Sigmoid colon (tissue), 7 donors: ENCODE results near the gene GPRC5D. TPM values are rescaled to one million over a fixed set of nuclear protein-coding genes. Genes with fewer than 3 reads are reported as not detected.
A peak's percentile ranks its signal among the peaks of the same experiment; 100 is the strongest.

ENCODE experiments used
- DNase-seq: peaks from one replicate; pipeline ENCODE4 v3.0.0-alpha.2; 2019
- H3K27ac ChIP-seq, 4 donors: fragments of 200-600 bp; sonication (generic); one replicate each; pipeline ENCODE4 v1.5.1; 2016 to 2019; ENCODE audit warnings: mild to moderate bottlenecking in 1 of 4
- H3K27me3 ChIP-seq, 3 donors: fragments of 200-600 bp; sonication (generic); one replicate each; pipeline ENCODE4 v1.5.1; 2019; ENCODE audit warnings: mild to moderate bottlenecking in 1 of 3
- H3K36me3 ChIP-seq, 4 donors: fragments of 200-600 bp; sonication (generic); one replicate each; pipeline ENCODE4 v1.5.1; 2016 to 2019
- H3K4me1 ChIP-seq, 4 donors: fragments of 200-600 bp; sonication (generic); one replicate each; pipeline ENCODE4 v1.5.1; 2017 to 2019
- H3K4me3 ChIP-seq, 4 donors: fragments of 200-600 bp; sonication (generic); one replicate each; pipeline ENCODE4 v1.5.1; 2017 to 2019; ENCODE audit warnings: mild to moderate bottlenecking in 2 of 4, moderate library complexity in 1 of 4
- H3K9me3 ChIP-seq, 4 donors: fragments of 200-600 bp in 3 of 4; sonication (generic) in 3 of 4; one replicate each; pipeline versions ENCODE4 v1.5.1 to v1.6.1; 2013 to 2019
- EP300 ChIP-seq, 4 donors: sonication (generic); formaldehyde crosslinking; IDR thresholded peaks; one replicate each; pipeline ENCODE4 v1.6.1; 2017; ENCODE audit warnings: antibody characterized with exemption in 4 of 4
- POLR2A ChIP-seq, 2 donors: fragments of 450-650 bp; IDR thresholded peaks; one replicate each; pipeline ENCODE4 v1.6.1; 2016; ENCODE audit warnings: antibody characterized with exemption in 2 of 2, mild to moderate bottlenecking in 2 of 2, moderate library complexity in 2 of 2
- POLR2AphosphoS5 ChIP-seq, 4 donors: sonication (generic); formaldehyde crosslinking; IDR thresholded peaks; one replicate each; pipeline ENCODE4 v1.6.1; 2017; ENCODE audit warnings: antibody characterized with exemption in 4 of 4
- WGBS, 2 donors: extraction: QIAGEN DNeasy Blood & Tissue Kit; methylation state at CpG; one replicate each; pipeline ENCODE4 v1.1.7; 2013; 5-methylcytosine and 5-hydroxymethylcytosine counted together
- intact Hi-C: fragments of 100-400 bp; cut with DNase I; formaldehyde crosslinking; loops from one replicate; pipeline ENCODE4 v1.15.1; 2023
- polyA plus RNA-seq, 3 donors: library from polyadenylated mRNA; stranded (reverse); fragments of 200-250 nt; gene quantifications; one replicate each; pipeline ENCODE4 v1.2.3, GENCODE V29; 2013
- small RNA-seq, 3 donors: library from RNA; depleted of rRNA; stranded (forward); fragments of <200 nt; gene quantifications; one replicate each; pipeline ENCODE3, GENCODE V24; 2016
- total RNA-seq, 4 donors: library from RNA; depleted of rRNA; stranded (reverse); fragments of >200 nt; gene quantifications; one replicate each; pipeline ENCODE4 v1.1.0, GENCODE V29; 2016
- TF ChIP-seq, protein P1 (sequence below), 4 experiments: fragments of 450-650 bp in 3 of 4; fragments of 200-600 bp in 1 of 4; IDR thresholded peaks; one replicate each; pipeline ENCODE4 v1.5.1; 2016 to 2019; ENCODE audit warnings: antibody characterized with exemption in 4 of 4, mild to moderate bottlenecking in 3 of 4, moderate library complexity in 2 of 4
- donor health status: healthy with polysubstance abuse.
- donor health status: Bipolar disorder and iron deficiency.
- donor health status: healthy.

The GPRC5D gene
- total and polyA plus RNA-seq, 7 donors: 0.16 TPM; not detected in 6

DNA sequence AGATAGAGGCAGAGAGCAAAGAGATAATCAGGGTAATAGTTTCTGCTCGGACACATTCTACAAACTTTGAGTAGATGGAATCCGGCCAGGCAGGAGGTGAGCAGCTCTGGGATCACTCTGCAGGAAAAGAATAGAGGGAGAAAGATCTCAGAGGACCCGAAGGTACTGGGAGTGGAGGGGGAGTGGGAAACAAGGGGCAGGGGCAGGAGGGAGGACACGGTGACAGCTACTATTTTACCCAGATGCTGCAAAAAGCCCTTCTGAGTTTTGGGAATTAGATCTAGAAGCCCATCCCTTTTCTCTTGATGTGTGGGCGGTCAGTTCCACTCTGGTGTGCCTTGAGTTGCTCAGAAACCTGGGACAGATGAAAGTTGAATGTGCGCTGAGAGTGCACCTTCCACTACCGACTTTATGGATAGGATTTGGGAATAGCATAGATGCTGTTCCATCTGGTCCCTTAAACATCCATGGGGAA, 60.1 kb downstream of the GPRC5D start:
- Histone ChIP-seq H3K27ac (peak overlapping the region in 3 of 4 donors; percentile 64 to 80 (median 65)), H3K27me3 (peaks cover 0 to 7% (median 0%) of the 10 kb centered on the region in 3 donors), H3K9me3 (no peaks in the 10 kb centered on the region), H3K4me1 (peaks cover 0 to 18% (median 10%) of the 10 kb centered on the region in 4 donors), H3K4me3 (peak overlapping the region; percentile 39 to 57 (median 56)), H3K36me3 (no peaks in the 10 kb centered on the region)
- 9 to 42% methylated on average over 7 of the region's 7 CpGs for WGBS, 2 donors
- intact Hi-C loops: loop anchor here (10.0 kb wide), 2 partner anchors 77 to 107 kb away; partner anchors contain the start of genes APOLD1 and DDX47
- DNase-seq: no peak
- TF ChIP-seq, protein P1, sequence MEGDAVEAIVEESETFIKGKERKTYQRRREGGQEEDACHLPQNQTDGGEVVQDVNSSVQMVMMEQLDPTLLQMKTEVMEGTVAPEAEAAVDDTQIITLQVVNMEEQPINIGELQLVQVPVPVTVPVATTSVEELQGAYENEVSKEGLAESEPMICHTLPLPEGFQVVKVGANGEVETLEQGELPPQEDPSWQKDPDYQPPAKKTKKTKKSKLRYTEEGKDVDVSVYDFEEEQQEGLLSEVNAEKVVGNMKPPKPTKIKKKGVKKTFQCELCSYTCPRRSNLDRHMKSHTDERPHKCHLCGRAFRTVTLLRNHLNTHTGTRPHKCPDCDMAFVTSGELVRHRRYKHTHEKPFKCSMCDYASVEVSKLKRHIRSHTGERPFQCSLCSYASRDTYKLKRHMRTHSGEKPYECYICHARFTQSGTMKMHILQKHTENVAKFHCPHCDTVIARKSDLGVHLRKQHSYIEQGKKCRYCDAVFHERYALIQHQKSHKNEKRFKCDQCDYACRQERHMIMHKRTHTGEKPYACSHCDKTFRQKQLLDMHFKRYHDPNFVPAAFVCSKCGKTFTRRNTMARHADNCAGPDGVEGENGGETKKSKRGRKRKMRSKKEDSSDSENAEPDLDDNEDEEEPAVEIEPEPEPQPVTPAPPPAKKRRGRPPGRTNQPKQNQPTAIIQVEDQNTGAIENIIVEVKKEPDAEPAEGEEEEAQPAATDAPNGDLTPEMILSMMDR (IDR thresholded peaks at IDR 0.05): no peak
- TF ChIP-seq EP300 (IDR thresholded peaks at IDR 0.05) (no peak), POLR2AphosphoS5 (IDR thresholded peaks at IDR 0.05) (no peak), POLR2A (IDR thresholded peaks at IDR 0.05) (no peak)

DNA sequence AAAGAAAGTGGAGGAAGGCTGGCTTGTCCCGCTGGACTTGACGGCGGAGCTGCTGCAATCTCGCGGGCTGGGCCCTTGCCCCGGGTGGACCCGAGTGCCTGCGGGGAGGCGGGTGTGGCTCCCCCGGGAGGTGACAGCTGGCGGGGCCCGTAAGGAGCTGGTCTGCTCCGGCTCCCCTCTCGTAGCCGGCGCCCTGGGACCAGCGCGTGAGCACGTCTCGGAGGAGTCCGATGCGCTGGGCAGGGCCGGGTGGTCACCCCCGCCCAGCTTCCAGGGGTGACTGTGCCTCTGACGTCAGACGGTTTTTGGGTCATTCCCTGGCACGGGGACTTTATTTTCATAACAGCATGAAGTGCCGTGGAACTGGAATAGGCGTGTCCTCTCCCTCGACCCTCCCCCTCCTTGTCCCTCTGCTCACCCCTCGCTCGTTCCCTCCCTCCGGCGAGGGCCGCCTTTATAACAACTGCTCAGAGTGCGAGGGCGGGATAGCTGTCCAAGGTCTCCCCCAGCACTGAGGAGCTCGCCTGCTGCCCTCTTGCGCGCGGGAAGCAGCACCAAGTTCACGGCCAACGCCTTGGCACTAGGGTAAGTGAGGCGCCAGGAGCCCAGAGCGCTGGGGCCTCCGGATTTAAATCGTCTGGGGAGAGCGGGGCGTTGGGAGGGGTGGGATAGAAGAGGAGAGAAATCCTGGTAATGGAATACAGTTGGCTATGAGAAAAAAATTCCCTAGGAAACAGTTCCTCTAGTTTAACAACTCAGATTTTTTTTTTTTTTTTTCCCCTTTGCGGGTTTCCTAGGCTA, 60.7 kb downstream of the GPRC5D start, which contains the start of gene GPRC5A:
TSS of gene GPRC5A (plus strand) at position 483 of the 801 bp plus-strand sequence. CDS start 16,688 bp downstream, outside the sequence.
- TF ChIP-seq POLR2A (IDR thresholded peaks at IDR 0.05) (peak in 1 of 2 donors; percentile 78), POLR2AphosphoS5 (IDR thresholded peaks at IDR 0.05) (peak; percentile 74 to 89 (median 83)), EP300 (IDR thresholded peaks at IDR 0.05) (no peak)
- TF ChIP-seq, protein P1 (IDR thresholded peaks at IDR 0.05): no peak
- Histone ChIP-seq H3K4me1 (peaks cover 0 to 18% (median 10%) of the 10 kb centered on the region in 4 donors), H3K36me3 (no peaks in the 10 kb centered on the region), H3K4me3 (peak within 1 kb of the TSS; percentile 39 to 57 (median 56)), H3K27ac (peak within 1 kb of the TSS; percentile 54 to 80 (median 64)), H3K27me3 (peaks cover 0 to 7% (median 0%) of the 10 kb centered on the region in 3 donors), H3K9me3 (no peaks in the 10 kb centered on the region)
- peak; percentile 95 for DNase-seq
- 1 to 3% methylated on average over 50 of the region's 50 CpGs for WGBS, 2 donors
- intact Hi-C loops: loop anchor here (10.0 kb wide), 2 partner anchors 76 to 106 kb away; partner anchors contain the start of genes APOLD1 and DDX47

Small RNA genes within 50 kb of the gene (small RNA-seq; reads per million reads assigned to genes)
- gene RF00604: 0 reads per million in 3 donors

Other genes with a start within 250 kb of the GPRC5D start
- gene CDKN1B, start 234.8 kb downstream of the GPRC5D start, total RNA-seq: 100 to 1,000 TPM in 1 of 4 donors, 10 to 100 TPM in 3; 52.5 to 106 (median 81.3) TPM
- 10 to 100 TPM; 36.8 to 47.1 (median 43.8) TPM for gene CDKN1B, start 234.8 kb downstream of the GPRC5D start, polyA plus RNA-seq
- 10 to 100 TPM; 13.9 to 24.8 (median 19.9) TPM for gene APOLD1, start 166.5 kb downstream of the GPRC5D start, total RNA-seq
- gene APOLD1, start 166.5 kb downstream of the GPRC5D start, polyA plus RNA-seq: 1 to 10 TPM in 2 of 3 donors, under 1 TPM in 1; 0.46 to 8.0 (median 6.0) TPM
- 10 to 100 TPM; 42.9 to 56.9 (median 49.7) TPM for gene DDX47, start 138.8 kb downstream of the GPRC5D start, total RNA-seq
- gene DDX47, start 138.8 kb downstream of the GPRC5D start, polyA plus RNA-seq: 10 to 100 TPM; 22.8 to 33.3 (median 26.1) TPM
- 10 to 100 TPM in 1 of 4 donors, 1 to 10 TPM in 3; 2.1 to 11.4 (median 2.8) TPM for gene GPRC5A, start 60.6 kb downstream of the GPRC5D start, total RNA-seq
- 10 to 100 TPM; 13.8 to 75.5 (median 30.5) TPM for gene GPRC5A, start 60.6 kb downstream of the GPRC5D start, polyA plus RNA-seq
- 10 to 100 TPM; 32.1 to 54.8 (median 38.2) TPM for gene HEBP1, start 48.1 kb upstream of the GPRC5D start, total RNA-seq
- gene HEBP1, start 48.1 kb upstream of the GPRC5D start, polyA plus RNA-seq: 10 to 100 TPM; 44.9 to 85.8 (median 60.7) TPM
- gene FAM234B, start 92.2 kb upstream of the GPRC5D start, total RNA-seq: 1 to 10 TPM; 2.9 to 5.0 (median 4.7) TPM
- gene FAM234B, start 92.2 kb upstream of the GPRC5D start, polyA plus RNA-seq: 1 to 10 TPM in 1 of 3 donors, under 1 TPM in 2; 0.60 to 1.1 (median 0.69) TPM
- not detected for gene GSG1, start 151.5 kb upstream of the GPRC5D start, total RNA-seq
- gene GSG1, start 151.5 kb upstream of the GPRC5D start, polyA plus RNA-seq: not detected
- gene EMP1, start 244.6 kb upstream of the GPRC5D start, total RNA-seq: 100 to 1,000 TPM in 2 of 4 donors, 10 to 100 TPM in 2; 72.1 to 172 (median 94.2) TPM
- 100 to 1,000 TPM in 1 of 3 donors, 10 to 100 TPM in 2; 25.8 to 153 (median 34.7) TPM for gene EMP1, start 244.6 kb upstream of the GPRC5D start, polyA plus RNA-seq